H1 (cell line): ENCODE data around the gene PNPLA1. TPM values are rescaled to one million over a fixed set of nuclear protein-coding genes. Genes with fewer than 3 reads are reported as not detected.

Experiments
- CTCF ChIA-PET: fragments of 300-600 bp; sonication (Branson Sonifier 250); formaldehyde crosslinking; loops from one replicate; lab custom pipeline; 2021; ENCODE audit not compliant: partially characterized antibody; lab: Charles Lee
- POLR2A ChIA-PET: fragments of 300-600 bp; sonication (Branson Sonifier 250); formaldehyde crosslinking; loops from one replicate; lab custom pipeline; 2021; ENCODE audit warnings: inconsistent platforms; ENCODE audit not compliant: partially characterized antibody; lab: Charles Lee
- DNase-seq, 2 experiments: peaks; one replicate each; pipeline versions ENCODE4 v3.0.0 to v3.0.0-alpha.2; 2010 to 2022; ENCODE audit warnings: low spot score in 2 of 2, low read depth in 1 of 2, mixed read lengths in 1 of 2
- FAIRE-seq: peaks from 2 replicates; lab custom pipeline; 2011; peaks lifted over from hg19 to GRCh38; lab: Jason Lieb, UNC
- H2AFZ ChIP-seq: 2 replicates; pipeline ENCODE4 v1.8.1; 2012; ENCODE audit warnings: low read length, inconsistent platforms
- H2AK5ac ChIP-seq: 2 replicates; pipeline ENCODE4 v1.6.1; 2013; ENCODE audit warnings: low read depth, low read length
- H2BK120ac ChIP-seq: replicated peaks from 2 replicates; pipeline ENCODE3; 2013; ENCODE audit warnings: low read depth, low read length, inconsistent platforms
- H2BK12ac ChIP-seq: 2 replicates; pipeline ENCODE4 v1.6.1; 2013; ENCODE audit warnings: low read depth, low read length
- H2BK15ac ChIP-seq: 2 replicates; pipeline ENCODE4 v1.6.1; 2013; ENCODE audit warnings: low read length
- H2BK20ac ChIP-seq: 2 replicates; pipeline ENCODE4 v1.6.1; 2013; ENCODE audit warnings: low read length
- H2BK5ac ChIP-seq: 2 replicates; pipeline ENCODE4 v1.6.1; 2013; ENCODE audit warnings: low read depth, low read length
- H3K14ac ChIP-seq: 2 replicates; pipeline ENCODE4 v1.6.1; 2013; ENCODE audit warnings: inconsistent platforms; ENCODE audit not compliant: insufficient read length
- H3K18ac ChIP-seq: 2 replicates; pipeline ENCODE4 v1.6.1; 2013; ENCODE audit warnings: low read length; ENCODE audit errors: extremely low read depth
- H3K23ac ChIP-seq: 2 replicates; pipeline ENCODE4 v1.6.1; 2013; ENCODE audit warnings: inconsistent platforms; ENCODE audit not compliant: insufficient read length
- H3K23me2 ChIP-seq: 2 replicates; pipeline ENCODE4 v1.6.1; 2013; ENCODE audit warnings: low read depth, low read length
- H3K27ac ChIP-seq: 2 replicates; pipeline ENCODE4 v1.6.1; 2011; ENCODE audit warnings: low read depth, low read length, inconsistent platforms
- H3K27me3 ChIP-seq, 4 experiments: replicated peaks in 1 of 4; 1 replicate in 1 of 4; 2 replicates in 3 of 4; pipeline versions ENCODE4 v1.6.1 to v1.8.1; 2011 to 2013; ENCODE audit warnings: low read length in 3 of 4, mild to moderate bottlenecking in 3 of 4, inconsistent platforms in 2 of 4, mixed read lengths in 2 of 4, moderate library complexity in 1 of 4; ENCODE audit not compliant: control insufficient read depth in 3 of 4, insufficient read depth in 3 of 4; ENCODE audit errors: extremely low read depth in 1 of 4
- H3K36me3 ChIP-seq, 4 experiments: 2 replicates each; pipeline versions ENCODE4 v1.6.1 to v1.8.1; 2011 to 2013; ENCODE audit warnings: mild to moderate bottlenecking in 4 of 4, low read length in 3 of 4, moderate library complexity in 2 of 4, control low read depth in 1 of 4, inconsistent platforms in 1 of 4; ENCODE audit not compliant: insufficient read depth in 4 of 4, control insufficient read depth in 2 of 4
- H3K4ac ChIP-seq: replicated peaks from 2 replicates; pipeline ENCODE3; 2013; ENCODE audit warnings: low read length, low read depth, mixed read lengths, inconsistent platforms; ENCODE audit not compliant: insufficient read length
- H3K4me1 ChIP-seq, 4 experiments: replicated peaks in 1 of 4; 1 replicate in 1 of 4; 2 replicates in 3 of 4; pipeline versions ENCODE4 v1.6.1 to v1.8.1; 2011 to 2013; ENCODE audit warnings: low read length in 3 of 4, inconsistent platforms in 2 of 4, mixed read lengths in 1 of 4; ENCODE audit not compliant: insufficient read depth in 4 of 4, control insufficient read depth in 3 of 4
- H3K4me2 ChIP-seq, 2 experiments: 2 replicates each; pipeline versions ENCODE4 v1.6.1 to v1.8.1; 2011 to 2013; ENCODE audit warnings: low read depth in 2 of 2, low read length in 2 of 2, control low read depth in 1 of 2, inconsistent platforms in 1 of 2, mild to moderate bottlenecking in 1 of 2; ENCODE audit not compliant: insufficient read depth in 1 of 2
- H3K4me3 ChIP-seq, 4 experiments: fragments of 200-600, 300-600 bp in 1 of 4; sonication (generic), shearing (Covaris generic), sonication (Bioruptor Twin) in 1 of 4; 2 replicates each; pipeline versions ENCODE4 v1.5.1 to v1.8.1; 2011 to 2016; ENCODE audit warnings: low read length in 4 of 4, low read depth in 3 of 4, control low read depth in 2 of 4, inconsistent platforms in 2 of 4, mild to moderate bottlenecking in 2 of 4, mixed read lengths in 1 of 4, moderate library complexity in 1 of 4; ENCODE audit not compliant: insufficient read depth in 2 of 4; ENCODE audit errors: extremely low read depth in 1 of 4
- H3K56ac ChIP-seq: replicated peaks from 2 replicates; pipeline ENCODE3; 2013; ENCODE audit warnings: low read depth, mild to moderate bottlenecking, mixed read lengths, low read length, inconsistent platforms; ENCODE audit not compliant: insufficient read length
- H3K79me1 ChIP-seq: 2 replicates; pipeline ENCODE4 v1.6.1; 2013; ENCODE audit warnings: low read depth, low read length, control low read depth
- H3K79me2 ChIP-seq, 2 experiments: 2 replicates each; pipeline versions ENCODE4 v1.6.1 to v1.8.1; 2012 to 2013; ENCODE audit warnings: low read length in 2 of 2, mild to moderate bottlenecking in 2 of 2, inconsistent platforms in 1 of 2; ENCODE audit not compliant: insufficient read depth in 2 of 2, control insufficient read depth in 1 of 2
- H3K9ac ChIP-seq, 4 experiments: replicated peaks in 1 of 4; 1 replicate in 1 of 4; 2 replicates in 3 of 4; pipeline versions ENCODE4 v1.6.1 to v1.8.1; 2011 to 2013; ENCODE audit warnings: low read depth in 3 of 4, low read length in 3 of 4, control low read depth in 2 of 4, mild to moderate bottlenecking in 2 of 4, moderate library complexity in 2 of 4, inconsistent platforms in 1 of 4; ENCODE audit errors: extremely low read depth in 1 of 4
- H3K9me3 ChIP-seq, 2 experiments: 2 replicates each; pipeline versions ENCODE4 v1.6.1 to v1.8.1; 2012 to 2013; ENCODE audit warnings: mild to moderate bottlenecking in 2 of 2, moderate library complexity in 2 of 2, control low read depth in 1 of 2, inconsistent platforms in 1 of 2, low read depth in 1 of 2, low read length in 1 of 2, mixed read lengths in 1 of 2; ENCODE audit not compliant: insufficient read depth in 2 of 2
- H4K20me1 ChIP-seq, 2 experiments: replicated peaks in 1 of 2; 2 replicates each; pipeline versions ENCODE3 to v1.8.1; 2011 to 2013; ENCODE audit warnings: inconsistent platforms in 2 of 2, low read length in 2 of 2, mild to moderate bottlenecking in 1 of 2; ENCODE audit not compliant: insufficient read depth in 2 of 2, control insufficient read depth in 1 of 2
- H4K5ac ChIP-seq: 2 replicates; pipeline ENCODE4 v1.6.1; 2013; ENCODE audit warnings: low read length, low read depth, mixed read lengths, inconsistent platforms; ENCODE audit not compliant: insufficient read length
- H4K8ac ChIP-seq: 2 replicates; pipeline ENCODE4 v1.8.0; 2013; ENCODE audit warnings: mild to moderate bottlenecking, moderate library complexity, low read length, inconsistent platforms; ENCODE audit not compliant: insufficient read depth; ENCODE audit errors: extremely low read depth
- H4K91ac ChIP-seq: replicated peaks from 2 replicates; pipeline ENCODE3; 2013; ENCODE audit warnings: low read length, mixed read lengths, inconsistent platforms; ENCODE audit not compliant: insufficient read length
- ATF2 ChIP-seq: IDR thresholded peaks from 2 replicates; pipeline ENCODE4 v1.6.1; 2012; ENCODE audit warnings: low read length, inconsistent platforms
- ATF3 ChIP-seq: IDR thresholded peaks from 2 replicates; pipeline ENCODE4 v1.6.1; 2011; ENCODE audit warnings: low read depth, mild to moderate bottlenecking, low read length; ENCODE audit not compliant: insufficient read depth
- CEBPB ChIP-seq: IDR thresholded peaks from 2 replicates; pipeline ENCODE4 v1.6.1; 2012; ENCODE audit warnings: low read depth, low read length
- CHD1 ChIP-seq: IDR thresholded peaks from 2 replicates; pipeline ENCODE4 v1.6.1; 2012; ENCODE audit warnings: low read depth, low read length, improper control_type of control experiment
- E2F6 ChIP-seq: IDR thresholded peaks from 2 replicates; pipeline ENCODE4 v1.6.1; 2012; ENCODE audit warnings: inconsistent platforms
- JUND ChIP-seq: IDR thresholded peaks from 2 replicates; pipeline ENCODE4 v1.6.1; 2011; ENCODE audit warnings: mild to moderate bottlenecking, improper control_type of control experiment, low read length
- MAFK ChIP-seq: IDR thresholded peaks from 2 replicates; pipeline ENCODE4 v1.6.1; 2012; ENCODE audit warnings: low read depth, mild to moderate bottlenecking, improper control_type of control experiment, low read length
- RBBP5 ChIP-seq: IDR thresholded peaks from 2 replicates; pipeline ENCODE4 v1.7.1; 2012; ENCODE audit warnings: low read depth, mild to moderate bottlenecking, inconsistent platforms, low read length, moderate library complexity, borderline replicate concordance
- SRF ChIP-seq: IDR thresholded peaks from 2 replicates; pipeline ENCODE4 v1.6.1; 2011; ENCODE audit warnings: mild to moderate bottlenecking, low read depth, low read length, moderate library complexity
- WGBS, 2 experiments: shearing (Covaris generic) in 1 of 2; methylation state at CpG; one replicate each; pipeline versions ENCODE4 v1.1.6 to v1.1.7; 2013 to 2015; ENCODE audit warnings: low lambda C conversion rate in 2 of 2, mixed read lengths in 2 of 2, inconsistent platforms in 1 of 2, low coverage in 1 of 2, missing lambda C conversion rate in 1 of 2; ENCODE audit not compliant: insufficient replicate concordance in 2 of 2, insufficient coverage in 1 of 2, insufficient read length in 1 of 2; ENCODE audit errors: extremely low coverage in 1 of 2, missing lambda C conversion rate in 1 of 2; 5-methylcytosine and 5-hydroxymethylcytosine counted together
- polyA plus RNA-seq, 7 experiments: library from polyadenylated mRNA; depleted of rRNA in 3 of 7; stranded (reverse) in 5 of 7; unstranded in 2 of 7; fragments of >200 nt in 5 of 7; fragments of 200-250 nt in 2 of 7; gene quantifications; 1 replicate in 5 of 7; 2 replicates in 1 of 7; 4 replicates in 1 of 7; pipeline versions ENCODE4 v1.2.1 to v1.2.3, GENCODE V29; 2011 to 2013; ENCODE audit warnings: missing spikeins in 2 of 7, mixed read lengths in 2 of 7
- total RNA-seq: library from RNA; stranded (reverse); fragmentation: NEBNext Ultra II Directional; extraction: Animal tissue kit (Norgen Biotek cat#: 25700); gene quantifications from 2 replicates; pipeline ENCODE4 v1.2.1, GENCODE V29; 2021

PNPLA1 gene
- total and polyA plus RNA-seq, 2 of the 8 experiments (the other 6 are each of a cell fraction or from before 2014, with no cell fraction given): not detected

GRCh38 chr6:36280983-36281382 is 11.1 kb downstream of the PNPLA1 start:
- Histone ChIP-seq H3K4me2 (no peak overlapping the region), H4K5ac (no peak overlapping the region), H2AK5ac (no peak overlapping the region), H4K91ac (no peak overlapping the region), H3K79me2 (no peaks in the 10 kb centered on the region), H3K18ac (no peak overlapping the region), H3K4me1 (peaks cover 0 to 2% (median 0%) of the 10 kb centered on the region in 4 experiments; a peak in 1 of 7 replicates), H3K23me2 (peaks cover 2% of the 10 kb centered on the region; the same call in 1 of the 2 replicates), H3K14ac (no peak overlapping the region), H2BK12ac (no peak overlapping the region), H3K4me3 (no peak overlapping the region), H4K20me1 (no peaks in the 10 kb centered on the region), H3K9ac (no peak overlapping the region), H3K27me3 (0 out of 7 replicates have a peak, but pooled peaks cover 0 to 3% (median 0%) of the 10 kb centered on the region in 4 experiments), H3K36me3 (no peaks in the 10 kb centered on the region; a peak in 1 of 8 replicates), H4K8ac (no peak overlapping the region), H2AFZ (no peak overlapping the region), H3K9me3 (no peaks in the 10 kb centered on the region), H2BK5ac (no peak overlapping the region), H3K79me1 (no peaks in the 10 kb centered on the region), H3K56ac (no peak overlapping the region), H3K4ac (no peak overlapping the region), H2BK20ac (no peak overlapping the region), H3K23ac (no peak overlapping the region), H2BK120ac (no peak overlapping the region), H2BK15ac (no peak overlapping the region), H3K27ac (no peak overlapping the region)
- POLR2A ChIA-PET: no interaction called here
- DNase-seq (no peak), FAIRE-seq (no peak)
- CTCF ChIA-PET: interaction anchor here (0.9 to 1.9 kb wide), 7 partner anchors 8 to 157 kb away, joined by 3 to 6 read pairs (median 3); no protein-coding TSS in a partner anchor
- no peak for TF ChIP-seq E2F6
- no peak for TF ChIP-seq MAFK
- TF ChIP-seq RBBP5: no peak
- no peak for TF ChIP-seq ATF2
- TF ChIP-seq CHD1: no peak
- TF ChIP-seq ATF3: no peak
- TF ChIP-seq CEBPB: no peak
- no peak for TF ChIP-seq SRF
- TF ChIP-seq JUND: no peak
- whole genome bisulfite sequencing, 2 experiments: 85% methylated on average over 4 of the region's 4 CpGs; no CpG with 5 or more reads in 1 of the 2 experiments
